Endothelial cell of umbilical vein (primary cell): Measurements from ENCODE around the gene POU6F2. TPM values are rescaled to one million over a fixed set of nuclear protein-coding genes. Genes with fewer than 3 reads are reported as not detected.

ENCODE experiments used
- BruUV-seq: library from RNA; stranded (reverse); fragments of 400-500 nt; replicated peaks from 2 replicates; lab custom pipeline; 2021; lab: Mats Ljungman, UMichigan
- CTCF ChIA-PET: fragments of 300-600, 350-600 bp; sonication (Branson Sonifier 250); formaldehyde crosslinking; loops from one replicate; lab custom pipeline; 2021; ENCODE audit warnings: antibody characterized with exemption, inconsistent platforms; lab: Charles Lee
- POLR2A ChIA-PET: fragments of 300-600, 350-600 bp; sonication (Branson Sonifier 250); formaldehyde crosslinking; loops from one replicate; lab custom pipeline; 2021; ENCODE audit warnings: antibody characterized with exemption, inconsistent platforms; lab: Charles Lee
- DNase-seq: peaks from one replicate; pipeline ENCODE4 v3.0.0-alpha.2; 2011; ENCODE audit warnings: low read depth, low spot score
- FAIRE-seq: peaks from 2 replicates; lab custom pipeline; 2011; peaks lifted over from hg19 to GRCh38; lab: Jason Lieb, UNC
- H2AFZ ChIP-seq: 2 replicates; pipeline ENCODE4 v1.6.0; 2012; ENCODE audit warnings: low read depth, low read length, control low read depth, inconsistent platforms
- H3K27ac ChIP-seq: 2 replicates; pipeline ENCODE4 v1.5.1; 2011; ENCODE audit warnings: low read depth, mild to moderate bottlenecking, control low read depth, low read length, moderate library complexity; ENCODE audit not compliant: insufficient read depth
- H3K27me3 ChIP-seq, 2 experiments: 2 replicates each; pipeline versions ENCODE4 v1.6.0 to v1.6.1; 2011; ENCODE audit warnings: low read length in 2 of 2, mixed read lengths in 1 of 2; ENCODE audit not compliant: control insufficient read depth in 2 of 2, insufficient read depth in 2 of 2
- H3K36me3 ChIP-seq, 2 experiments: 2 replicates in 1 of 2; 3 replicates in 1 of 2; pipeline ENCODE4 v1.5.1; 2011; ENCODE audit warnings: low read length in 2 of 2, mild to moderate bottlenecking in 1 of 2, moderate library complexity in 1 of 2; ENCODE audit not compliant: control insufficient read depth in 2 of 2, insufficient read depth in 2 of 2; ENCODE audit errors: extremely low read depth in 1 of 2
- H3K4me1 ChIP-seq: 3 replicates; pipeline ENCODE4 v1.5.1; 2011; ENCODE audit warnings: mild to moderate bottlenecking, low read length; ENCODE audit not compliant: control insufficient read depth, insufficient read depth; ENCODE audit errors: extremely low read depth
- H3K4me2 ChIP-seq: 2 replicates; pipeline ENCODE4 v1.6.1; 2011; ENCODE audit warnings: low read length, control low read depth, mixed read lengths; ENCODE audit not compliant: insufficient read depth
- H3K4me3 ChIP-seq, 3 experiments: fragments of 200-600 bp in 1 of 3; sonication (generic), shearing (Covaris generic) in 1 of 3; replicated peaks in 1 of 3; 2 replicates each; pipeline ENCODE4 v1.5.1; 2011 to 2016; ENCODE audit warnings: control low read depth in 3 of 3, low read length in 3 of 3, mild to moderate bottlenecking in 2 of 3, inconsistent platforms in 1 of 3, low read depth in 1 of 3, moderate library complexity in 1 of 3; ENCODE audit not compliant: insufficient read depth in 1 of 3
- H3K79me2 ChIP-seq: 2 replicates; pipeline ENCODE4 v1.6.0; 2012; ENCODE audit warnings: low read length, inconsistent platforms; ENCODE audit not compliant: control insufficient read depth, insufficient read depth
- H3K9ac ChIP-seq: replicated peaks from 2 replicates; pipeline ENCODE3; 2011; ENCODE audit warnings: low read length, control low read depth; ENCODE audit not compliant: insufficient read depth; ENCODE audit errors: extremely low read depth
- H3K9me1 ChIP-seq: replicated peaks from 3 replicates; pipeline ENCODE4 v1.6.0; 2011; ENCODE audit warnings: mild to moderate bottlenecking, low read length; ENCODE audit not compliant: control insufficient read depth, insufficient read depth; ENCODE audit errors: extremely low read depth
- H3K9me3 ChIP-seq: replicated peaks from 2 replicates; pipeline ENCODE4 v1.5.1; 2012; ENCODE audit warnings: low read length, inconsistent platforms; ENCODE audit not compliant: control insufficient read depth, insufficient read depth
- H4K20me1 ChIP-seq: replicated peaks from 2 replicates; pipeline ENCODE3; 2011; ENCODE audit warnings: mild to moderate bottlenecking, low read length; ENCODE audit not compliant: control insufficient read depth, insufficient read depth; ENCODE audit errors: extremely low read depth
- CTCF ChIP-seq, 2 donors: IDR thresholded peaks; 1 replicate in 1 of 2; 2 replicates in 1 of 2; pipeline ENCODE4 v1.5.1; 2011; ENCODE audit warnings: low read length in 2 of 2, mild to moderate bottlenecking in 2 of 2, moderate library complexity in 2 of 2, control low read depth in 1 of 2, inconsistent platforms in 1 of 2, low read depth in 1 of 2; ENCODE audit not compliant: insufficient read depth in 1 of 2; ENCODE audit errors: extremely low read depth in 1 of 2
- EZH2 ChIP-seq: IDR thresholded peaks from 2 replicates; pipeline ENCODE4 v1.6.1; 2012; ENCODE audit warnings: borderline replicate concordance, low read depth, mild to moderate bottlenecking, moderate library complexity, low read length, inconsistent platforms; ENCODE audit not compliant: severe bottlenecking
- FOS ChIP-seq: IDR thresholded peaks from 2 replicates; pipeline ENCODE4 v1.6.1; 2011; ENCODE audit warnings: mild to moderate bottlenecking, low read length, moderate library complexity, borderline replicate concordance; ENCODE audit not compliant: insufficient read depth
- GATA2 ChIP-seq: IDR thresholded peaks from 2 replicates; pipeline ENCODE4 v1.7.0; 2011; ENCODE audit warnings: low read depth, mild to moderate bottlenecking, moderate library complexity, mixed read lengths, low read length; ENCODE audit not compliant: insufficient read length, insufficient read depth
- JUN ChIP-seq: IDR thresholded peaks from 2 replicates; pipeline ENCODE4 v1.6.1; 2011; ENCODE audit warnings: borderline replicate concordance, low read depth; ENCODE audit not compliant: insufficient read length, insufficient read depth
- MYC ChIP-seq: IDR thresholded peaks from one replicate; pipeline ENCODE4 v1.6.1; 2011; ENCODE audit warnings: mild to moderate bottlenecking, low read depth, low read length
- POLR2AphosphoS5 ChIP-seq: IDR thresholded peaks from 2 replicates; pipeline ENCODE4 v1.6.1; 2012; ENCODE audit warnings: low read depth, mild to moderate bottlenecking, control low read depth, low read length, moderate library complexity; ENCODE audit not compliant: insufficient read depth
- dilution Hi-C: fragments of 300-500 bp; cut with MboI; formaldehyde crosslinking; loops from one replicate; pipeline ENCODE4 v1.15.0; 2019; ENCODE audit warnings: low sequenced_read_pairs; ENCODE audit not compliant: extremely low pct_ligation_motif_present
- intact Hi-C: fragments of 100-400 bp; cut with micrococcal nuclease; formaldehyde crosslinking; loops from one replicate; pipeline ENCODE4 v1.10.0; 2022
- polyA plus RNA-seq, 4 experiments: library from polyadenylated mRNA; depleted of rRNA in 3 of 4; stranded (reverse) in 3 of 4; unstranded in 1 of 4; fragments of >200 nt; gene quantifications; 2 replicates each; pipeline versions ENCODE4 v1.2.1 to v1.2.3, GENCODE V29; 2011 to 2012; ENCODE audit warnings: missing spikeins in 1 of 4
- total RNA-seq: library from RNA; stranded (reverse); gene quantifications from 2 replicates; pipeline ENCODE4 v1.2.3, GENCODE V29; 2021

Gene POU6F2
- total and polyA plus RNA-seq, 2 donors (not counting 3 experiments of a cell fraction or from before 2014, with no cell fraction given) = 0.29 TPM; not detected in 1

GRCh38 chr7:39510864-39511354 lies 533.2 kb downstream of the POU6F2 start:
- no peak overlapping the region for H3K4me2 ChIP-seq
- no TSS peak for BruUV-seq
- DNase-seq (no peak), FAIRE-seq (no peak)
- H3K9me3 ChIP-seq = no peaks in the 10 kb centered on the region
- H3K36me3 ChIP-seq = no peaks in the 10 kb centered on the region
- H3K79me2 ChIP-seq = no peaks in the 10 kb centered on the region
- no peak overlapping the region for H2AFZ ChIP-seq
- ChIA-PET CTCF (interaction anchor here (1.1 kb wide), 2 partner anchors 12 to 57 kb away, joined by 3 to 6 read pairs; no protein-coding TSS in a partner anchor), POLR2A (no interaction called here)
- H3K9ac ChIP-seq = no peak overlapping the region
- TF ChIP-seq CTCF (IDR thresholded peaks at IDR 0.05; ENCODE audit: extremely low read depth in 1 of 2, insufficient read depth in 1 of 2, low read depth in 1 of 2, low read length in 2 of 2) (no peak), GATA2 (no peak), FOS (no peak), JUN (no peak), POLR2AphosphoS5 (no peak), MYC (no peak), EZH2 (no peak)
- peaks cover 0 to 3% of the 10 kb centered on the region in 2 experiments for H3K27me3 ChIP-seq
- intact Hi-C loops = no loop called here
- H3K4me3 ChIP-seq = no peak overlapping the region
- dilution Hi-C loops = no loop called here
- H4K20me1 ChIP-seq = no peaks in the 10 kb centered on the region
- no peak overlapping the region for H3K27ac ChIP-seq
- no peaks in the 10 kb centered on the region for H3K4me1 ChIP-seq
- no peaks in the 10 kb centered on the region for H3K9me1 ChIP-seq
